DND-41 (cell line): Measurements from ENCODE around the gene FTO.

Experiments
- ATAC-seq: fragments of 200-7000 bp; cut with Tn5 transposase; 3 replicates; pipeline ENCODE4 v1.9.1; 2021; ENCODE audit warnings: low read depth; ENCODE audit not compliant: insufficient read depth
- DNase-seq: peaks from one replicate; pipeline ENCODE4 v3.0.0-alpha.2; 2020
- H2AFZ ChIP-seq: 2 replicates; pipeline ENCODE4 v1.6.0; 2012; ENCODE audit warnings: low read depth, low read length
- H3K27ac ChIP-seq: 2 replicates; pipeline ENCODE4 v1.5.1; 2012; ENCODE audit warnings: low read length, inconsistent platforms
- H3K27me3 ChIP-seq: fragments of 200-600 bp; sonication (generic); 2 replicates; pipeline ENCODE4 v1.6.0; 2012; ENCODE audit warnings: low read length, mild to moderate bottlenecking, inconsistent platforms; ENCODE audit not compliant: insufficient read depth, poor library complexity
- H3K36me3 ChIP-seq: 2 replicates; pipeline ENCODE4 v1.5.1; 2012; ENCODE audit warnings: low read length, inconsistent platforms; ENCODE audit not compliant: insufficient read depth
- H3K4me1 ChIP-seq: 2 replicates; pipeline ENCODE4 v1.5.1; 2012; ENCODE audit warnings: mild to moderate bottlenecking, low read length; ENCODE audit not compliant: insufficient read depth
- H3K4me2 ChIP-seq: 2 replicates; pipeline ENCODE4 v1.6.0; 2012; ENCODE audit warnings: mild to moderate bottlenecking, moderate library complexity, low read length, inconsistent platforms; ENCODE audit not compliant: insufficient read depth
- H3K4me3 ChIP-seq, 2 experiments: fragments of 200-600 bp in 1 of 2; shearing (Covaris generic) in 1 of 2; 2 replicates each; pipeline ENCODE4 v1.5.1; 2012 to 2016; ENCODE audit warnings: inconsistent platforms in 2 of 2, low read length in 2 of 2, mild to moderate bottlenecking in 2 of 2, low read depth in 1 of 2, moderate library complexity in 1 of 2
- H3K79me2 ChIP-seq: 2 replicates; pipeline ENCODE4 v1.6.0; 2012; ENCODE audit warnings: low read length, inconsistent platforms; ENCODE audit not compliant: insufficient read depth
- H3K9ac ChIP-seq: 2 replicates; pipeline ENCODE4 v1.6.0; 2012; ENCODE audit warnings: low read depth, mild to moderate bottlenecking, inconsistent platforms, low read length, moderate library complexity
- H3K9me3 ChIP-seq: 2 replicates; pipeline ENCODE4 v1.5.1; 2012; ENCODE audit warnings: low read length, moderate library complexity, mild to moderate bottlenecking, inconsistent platforms; ENCODE audit not compliant: insufficient read depth, severe bottlenecking
- H4K20me1 ChIP-seq: 2 replicates; pipeline ENCODE4 v1.6.0; 2012; ENCODE audit warnings: low read length; ENCODE audit not compliant: insufficient read depth
- EZH2 ChIP-seq: IDR thresholded peaks from 3 replicates; pipeline ENCODE4 v1.6.1; 2012; ENCODE audit warnings: borderline replicate concordance, low read depth, mild to moderate bottlenecking, moderate library complexity, low read length, inconsistent platforms; ENCODE audit not compliant: severe bottlenecking
- TF ChIP-seq, protein P1 (sequence below): IDR thresholded peaks from 2 replicates; pipeline ENCODE4 v1.5.1; 2012; ENCODE audit warnings: borderline replicate concordance, low read length, moderate library complexity, mild to moderate bottlenecking; ENCODE audit not compliant: poor library complexity, severe bottlenecking; ENCODE audit errors: extremely low read depth

Gene FTO

DNA sequence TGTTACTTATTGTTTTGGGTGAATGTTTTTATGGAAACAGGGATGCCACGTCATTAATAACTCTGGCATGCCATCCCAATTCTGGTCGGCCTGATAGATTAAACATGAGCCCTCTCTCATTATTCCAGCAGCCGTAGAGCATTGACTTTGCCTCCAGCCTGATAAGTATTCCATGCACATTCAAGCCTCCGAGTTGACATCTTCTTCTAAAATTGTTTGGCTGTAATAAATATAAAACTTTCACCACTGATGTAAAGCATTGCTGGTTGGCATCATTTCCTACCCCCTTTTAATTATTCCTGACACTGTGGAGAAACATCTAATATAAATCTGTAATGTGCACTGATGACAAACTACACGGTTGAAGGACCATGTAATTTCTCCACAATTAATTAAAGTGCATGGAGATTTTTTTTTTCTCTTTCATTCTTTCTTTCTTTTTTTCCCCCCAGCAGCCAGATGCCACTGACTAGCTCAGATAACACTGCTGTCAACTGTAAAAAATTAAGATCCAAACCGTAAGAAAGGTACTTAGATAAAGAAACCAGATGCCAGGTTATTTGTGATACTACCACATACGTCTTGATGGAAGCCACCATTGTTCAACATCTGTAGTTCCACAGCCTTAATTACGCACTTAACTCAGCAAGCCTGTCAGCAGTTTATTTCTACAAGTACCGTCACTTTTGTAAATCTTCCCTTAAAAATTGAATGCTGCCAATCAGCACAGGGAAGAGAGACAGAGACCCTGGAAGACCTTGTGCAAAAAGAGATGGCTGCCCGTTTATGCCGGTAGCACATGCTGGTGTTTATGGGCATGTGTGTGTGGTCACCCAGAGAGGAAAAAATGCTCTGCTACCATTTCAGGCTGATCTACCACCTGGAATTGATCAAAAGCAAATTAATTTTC is 344.9 kb downstream of the FTO start:
- H3K79me2 ChIP-seq = no peaks in the 10 kb centered on the region
- TF ChIP-seq EZH2 = no peak
- TF ChIP-seq, protein P1, sequence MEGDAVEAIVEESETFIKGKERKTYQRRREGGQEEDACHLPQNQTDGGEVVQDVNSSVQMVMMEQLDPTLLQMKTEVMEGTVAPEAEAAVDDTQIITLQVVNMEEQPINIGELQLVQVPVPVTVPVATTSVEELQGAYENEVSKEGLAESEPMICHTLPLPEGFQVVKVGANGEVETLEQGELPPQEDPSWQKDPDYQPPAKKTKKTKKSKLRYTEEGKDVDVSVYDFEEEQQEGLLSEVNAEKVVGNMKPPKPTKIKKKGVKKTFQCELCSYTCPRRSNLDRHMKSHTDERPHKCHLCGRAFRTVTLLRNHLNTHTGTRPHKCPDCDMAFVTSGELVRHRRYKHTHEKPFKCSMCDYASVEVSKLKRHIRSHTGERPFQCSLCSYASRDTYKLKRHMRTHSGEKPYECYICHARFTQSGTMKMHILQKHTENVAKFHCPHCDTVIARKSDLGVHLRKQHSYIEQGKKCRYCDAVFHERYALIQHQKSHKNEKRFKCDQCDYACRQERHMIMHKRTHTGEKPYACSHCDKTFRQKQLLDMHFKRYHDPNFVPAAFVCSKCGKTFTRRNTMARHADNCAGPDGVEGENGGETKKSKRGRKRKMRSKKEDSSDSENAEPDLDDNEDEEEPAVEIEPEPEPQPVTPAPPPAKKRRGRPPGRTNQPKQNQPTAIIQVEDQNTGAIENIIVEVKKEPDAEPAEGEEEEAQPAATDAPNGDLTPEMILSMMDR = no peak
- H2AFZ ChIP-seq = peak overlapping the region; percentile 57
- H3K9me3 ChIP-seq = no peaks in the 10 kb centered on the region
- H4K20me1 ChIP-seq = no peaks in the 10 kb centered on the region
- H3K4me1 ChIP-seq = peaks cover 58% of the 10 kb centered on the region
- H3K4me3 ChIP-seq = no peak overlapping the region
- DNase-seq (peak; percentile 29), ATAC-seq (no peak)
- H3K27ac ChIP-seq = peak overlapping the region; percentile 100
- H3K4me2 ChIP-seq = no peak overlapping the region; the same call in 1 of the 2 replicates
- H3K9ac ChIP-seq = peak overlapping the region; percentile 70
- H3K36me3 ChIP-seq = no peaks in the 10 kb centered on the region
- H3K27me3 ChIP-seq = no peaks in the 10 kb centered on the region

DNA sequence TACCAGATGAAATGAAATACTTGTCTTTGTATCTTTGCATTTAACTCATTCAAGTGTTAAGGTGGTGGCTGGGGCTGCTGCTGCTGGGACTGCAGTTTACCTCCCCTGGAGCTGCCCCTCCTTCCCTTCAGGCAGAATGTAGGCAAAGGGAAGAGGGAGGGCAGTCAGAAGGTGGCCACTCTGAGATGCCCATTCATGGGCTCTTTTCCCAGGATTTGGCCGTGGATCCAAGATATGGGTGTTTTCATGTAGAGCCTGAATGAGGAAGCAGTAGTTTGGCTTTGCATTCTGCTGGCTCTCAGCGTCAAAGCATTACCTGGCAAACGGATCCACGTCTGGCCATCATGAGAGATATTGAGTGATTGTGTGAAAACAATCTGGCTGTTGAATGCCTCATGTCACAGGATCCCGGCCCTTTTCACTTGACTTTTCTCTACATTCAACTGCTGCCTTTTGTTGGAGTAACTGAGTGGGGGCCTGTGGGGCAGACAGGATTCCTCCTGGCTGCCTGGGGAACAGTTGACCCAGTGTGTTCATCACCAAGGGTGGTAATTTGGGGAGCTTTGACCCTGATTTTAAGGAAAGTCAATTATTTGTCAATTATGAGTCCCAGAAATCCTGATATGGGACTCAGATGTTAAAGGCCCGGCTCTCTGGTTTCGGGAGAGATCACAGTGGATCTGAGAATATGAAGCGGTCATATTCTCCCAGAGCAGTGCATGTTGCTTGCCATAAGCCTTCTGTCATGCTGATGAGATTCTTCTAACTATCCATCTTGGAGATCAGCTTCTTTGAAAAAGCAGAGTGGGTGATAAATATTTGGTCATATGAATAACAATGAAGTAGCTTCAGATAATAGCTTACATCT is 345.9 kb downstream of the FTO start:
- peak; percentile 52 for DNase-seq
- no peaks in the 10 kb centered on the region for H4K20me1 ChIP-seq
- H3K9me3 ChIP-seq = no peaks in the 10 kb centered on the region
- ATAC-seq = peak; percentile 2; the same call in 1 of the 3 replicates
- peak overlapping the region; percentile 48 for H3K4me2 ChIP-seq
- no peaks in the 10 kb centered on the region for H3K79me2 ChIP-seq
- H3K27me3 ChIP-seq = no peaks in the 10 kb centered on the region
- H3K4me3 ChIP-seq = peak overlapping the region in 1 of 2 experiments; percentile 3; a peak in 1 of 4 replicates
- H3K27ac ChIP-seq = peak overlapping the region; percentile 100
- H3K36me3 ChIP-seq = no peaks in the 10 kb centered on the region
- peak overlapping the region; percentile 57 for H2AFZ ChIP-seq
- no peak for TF ChIP-seq EZH2
- TF ChIP-seq, protein P1 = no peak
- peak overlapping the region; percentile 70 for H3K9ac ChIP-seq
- peaks cover 68% of the 10 kb centered on the region for H3K4me1 ChIP-seq

DNA sequence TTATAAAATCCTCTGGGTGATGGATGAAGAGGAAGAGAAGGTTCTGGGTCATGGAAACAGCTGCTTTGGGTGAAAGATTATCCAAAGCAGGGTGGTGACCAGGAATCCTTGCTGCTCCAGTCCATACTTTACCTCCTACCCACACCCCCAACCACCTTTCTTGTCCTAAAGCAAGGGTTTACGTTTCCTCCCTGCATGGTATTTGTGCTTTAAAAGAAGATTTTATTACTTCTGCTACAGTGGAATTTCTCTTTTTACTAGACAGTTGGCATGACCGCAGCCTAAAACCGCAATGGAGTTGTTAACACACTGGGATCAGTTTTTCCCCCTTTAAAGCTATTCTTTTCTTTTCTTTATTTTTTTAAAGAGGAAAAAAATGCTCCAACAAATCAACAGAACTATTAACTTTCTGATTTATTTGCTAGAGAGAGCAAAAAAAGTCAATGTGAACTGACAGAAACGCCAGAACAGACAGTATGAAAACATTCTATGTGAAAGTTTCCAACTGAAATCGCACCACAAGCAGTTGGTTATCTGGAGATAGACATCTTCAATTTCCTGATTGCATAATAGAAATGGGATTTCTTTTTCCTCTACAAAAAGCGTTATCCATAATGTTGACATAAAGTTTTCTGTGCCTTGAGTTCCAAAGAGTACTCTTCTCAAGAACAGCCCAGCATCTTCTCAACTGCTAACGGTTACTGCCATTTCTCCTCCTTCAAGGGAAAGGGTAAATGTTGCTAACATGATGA is 346.7 kb downstream of the FTO start:
- Histone ChIP-seq H3K9me3 (no peaks in the 10 kb centered on the region), H3K27me3 (no peaks in the 10 kb centered on the region), H3K4me2 (peak overlapping the region; percentile 48), H3K79me2 (no peaks in the 10 kb centered on the region), H3K4me1 (peaks cover 76% of the 10 kb centered on the region), H4K20me1 (no peaks in the 10 kb centered on the region), H3K36me3 (no peaks in the 10 kb centered on the region), H3K27ac (peak overlapping the region; percentile 100), H3K9ac (peak overlapping the region; percentile 70), H2AFZ (no peak overlapping the region), H3K4me3 (peak overlapping the region in 1 of 2 experiments; percentile 40; a peak in 1 of 4 replicates)
- ATAC-seq = peak; percentile 59
- DNase-seq = peak; percentile 87
- TF ChIP-seq EZH2 = no peak
- TF ChIP-seq, protein P1 = no peak
